Activated CD8-positive, alpha-beta memory T cell treated with anti-CD3 and anti-CD28 coated beads for 4 hours (primary cell): ENCODE measurements around the gene TXNRD2.
"Not testable (repeated sequence)": the region's sequence is repeated elsewhere in the genome, so short reads cannot be mapped to it uniquely, and the experiment has no call there.

Experiments
- DNase-seq, 2 donors: peaks; one replicate each; pipeline ENCODE4 v3.0.0-alpha.2; 2020; ENCODE audit warnings: low read depth in 2 of 2

The TXNRD2 gene

GRCh38 chr22:19845054-19845722, 96.4 kb downstream of the TXNRD2 start:
- no peak for DNase-seq

GRCh38 chr22:19844377-19845053, 97.1 kb downstream of the TXNRD2 start:
- DNase-seq = no peak

GRCh38 chr22:19843857-19844376, 97.7 kb downstream of the TXNRD2 start:
- no peak for DNase-seq

GRCh38 chr22:19843107-19843856, 98.3 kb downstream of the TXNRD2 start:
- DNase-seq = no peak

GRCh38 chr22:19842393-19843106, 99.1 kb downstream of the TXNRD2 start:
- DNase-seq = no peak

- no peak for DNase-seq
Measured at GRCh38 chr22:19841641-19842392, 99.8 kb downstream of the TXNRD2 start.

GRCh38 chr22:19840955-19841640, 100.5 kb downstream of the TXNRD2 start:
- no peak for DNase-seq

- no peak for DNase-seq
Measured at GRCh38 chr22:19840059-19840458, 101.6 kb downstream of the TXNRD2 start.

GRCh38 chr22:19837915-19838314, 103.7 kb downstream of the TXNRD2 start:
- no peak for DNase-seq

- DNase-seq = no peak
Measured at GRCh38 chr22:19836512-19836911, 105.1 kb downstream of the TXNRD2 start.

- DNase-seq = no peak
Measured at GRCh38 chr22:19834599-19834998, 107.0 kb downstream of the TXNRD2 start.

GRCh38 chr22:19833327-19833726, 108.3 kb downstream of the TXNRD2 start:
- not testable (repeated sequence) for DNase-seq

- DNase-seq = no peak
Measured at GRCh38 chr22:19832476-19833108, 109.0 kb downstream of the TXNRD2 start.

- DNase-seq = not testable (repeated sequence)
Measured at GRCh38 chr22:19831979-19832378, 109.6 kb downstream of the TXNRD2 start.

GRCh38 chr22:19831016-19831415, 110.6 kb downstream of the TXNRD2 start:
- no peak for DNase-seq

- DNase-seq = no peak
Measured at GRCh38 chr22:19828035-19828401, 113.6 kb downstream of the TXNRD2 start.

GRCh38 chr22:19827341-19828034, 114.1 kb downstream of the TXNRD2 start:
- no peak for DNase-seq

GRCh38 chr22:19826619-19826950, 115.0 kb downstream of the TXNRD2 start:
- DNase-seq = no peak

- no peak for DNase-seq
Measured at GRCh38 chr22:19825904-19826618, 115.6 kb downstream of the TXNRD2 start.
